ENCODE data around the gene ANKRD44.

DNA sequence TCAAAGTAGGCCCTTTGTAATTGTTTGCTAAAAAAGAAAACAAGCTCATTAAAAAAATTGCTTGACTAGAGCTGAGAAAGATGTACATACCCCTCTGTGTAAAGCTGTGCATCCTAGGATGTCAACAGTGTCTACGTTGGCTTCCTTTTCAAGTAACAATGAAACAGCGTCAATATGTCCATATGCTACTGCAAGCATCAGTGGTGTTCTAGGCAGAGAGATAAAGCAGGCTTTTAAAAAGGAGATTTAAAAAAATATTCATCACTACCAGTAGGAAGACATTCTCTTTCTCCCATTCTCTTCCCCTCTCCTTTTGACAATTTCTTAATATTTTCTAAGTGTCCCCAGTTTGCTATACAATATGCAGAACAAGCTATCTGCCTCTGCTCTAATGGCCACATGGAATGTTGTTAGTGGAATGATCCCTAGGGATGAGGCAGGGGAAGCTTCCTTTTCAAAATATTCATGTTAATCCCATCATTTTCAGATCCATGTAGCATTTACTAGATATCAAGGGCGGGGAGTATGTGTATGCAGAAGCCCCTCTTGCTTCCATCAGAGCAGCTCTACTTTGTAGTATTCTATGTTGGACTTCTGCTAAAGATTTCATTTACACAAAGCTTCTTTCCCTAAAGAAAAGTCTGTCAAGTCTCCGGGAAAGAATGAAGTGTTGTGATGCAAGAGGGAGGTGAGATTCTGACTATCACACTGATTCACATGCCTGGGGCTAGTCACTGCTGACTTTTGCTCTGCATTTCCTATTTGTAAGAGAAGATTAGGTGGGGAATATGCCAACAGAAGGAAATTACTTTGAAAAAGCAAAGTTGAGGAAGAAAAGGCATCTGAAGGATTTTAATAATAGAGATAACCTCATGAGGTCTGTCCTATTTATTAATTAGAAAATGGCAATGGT is 302.6 kb downstream of the ANKRD44 start:
- TF ChIP-seq POLR2A (IDR thresholded peaks at IDR 0.05; ENCODE audit: extremely low read depth, insufficient read length) (no peak), MAX (IDR thresholded peaks at IDR 0.05; ENCODE audit: low read depth, low read length) (no peak)
- TF ChIP-seq, protein P1, sequence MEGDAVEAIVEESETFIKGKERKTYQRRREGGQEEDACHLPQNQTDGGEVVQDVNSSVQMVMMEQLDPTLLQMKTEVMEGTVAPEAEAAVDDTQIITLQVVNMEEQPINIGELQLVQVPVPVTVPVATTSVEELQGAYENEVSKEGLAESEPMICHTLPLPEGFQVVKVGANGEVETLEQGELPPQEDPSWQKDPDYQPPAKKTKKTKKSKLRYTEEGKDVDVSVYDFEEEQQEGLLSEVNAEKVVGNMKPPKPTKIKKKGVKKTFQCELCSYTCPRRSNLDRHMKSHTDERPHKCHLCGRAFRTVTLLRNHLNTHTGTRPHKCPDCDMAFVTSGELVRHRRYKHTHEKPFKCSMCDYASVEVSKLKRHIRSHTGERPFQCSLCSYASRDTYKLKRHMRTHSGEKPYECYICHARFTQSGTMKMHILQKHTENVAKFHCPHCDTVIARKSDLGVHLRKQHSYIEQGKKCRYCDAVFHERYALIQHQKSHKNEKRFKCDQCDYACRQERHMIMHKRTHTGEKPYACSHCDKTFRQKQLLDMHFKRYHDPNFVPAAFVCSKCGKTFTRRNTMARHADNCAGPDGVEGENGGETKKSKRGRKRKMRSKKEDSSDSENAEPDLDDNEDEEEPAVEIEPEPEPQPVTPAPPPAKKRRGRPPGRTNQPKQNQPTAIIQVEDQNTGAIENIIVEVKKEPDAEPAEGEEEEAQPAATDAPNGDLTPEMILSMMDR (IDR thresholded peaks at IDR 0.05; ENCODE audit: low read depth, low read length): no peak

All from NB4 (cell line).